Fibroblast of mammary gland (primary cell): ENCODE results near the gene IL10RA.

Experiments used
- DNase-seq: peaks from one replicate; pipeline ENCODE4 v3.0.0-alpha.2; 2010; ENCODE audit warnings: low read depth
- H3K4me3 ChIP-seq: 2 replicates; pipeline ENCODE4 v1.5.1; 2011; ENCODE audit warnings: low read depth, mild to moderate bottlenecking, low read length, moderate library complexity; ENCODE audit not compliant: control insufficient read depth
- CTCF ChIP-seq: conservative IDR thresholded peaks from 2 replicates; pipeline ENCODE4 v1.5.1; 2011; ENCODE audit warnings: low read depth, low read length, inconsistent platforms; ENCODE audit not compliant: control insufficient read depth, insufficient read depth

The IL10RA gene

GRCh38 chr11:118002010-118002540, 15.9 kb downstream of the IL10RA start:
- H3K4me3 ChIP-seq: no peak overlapping the region
- DNase-seq: no peak
- TF ChIP-seq CTCF: no peak

DNA sequence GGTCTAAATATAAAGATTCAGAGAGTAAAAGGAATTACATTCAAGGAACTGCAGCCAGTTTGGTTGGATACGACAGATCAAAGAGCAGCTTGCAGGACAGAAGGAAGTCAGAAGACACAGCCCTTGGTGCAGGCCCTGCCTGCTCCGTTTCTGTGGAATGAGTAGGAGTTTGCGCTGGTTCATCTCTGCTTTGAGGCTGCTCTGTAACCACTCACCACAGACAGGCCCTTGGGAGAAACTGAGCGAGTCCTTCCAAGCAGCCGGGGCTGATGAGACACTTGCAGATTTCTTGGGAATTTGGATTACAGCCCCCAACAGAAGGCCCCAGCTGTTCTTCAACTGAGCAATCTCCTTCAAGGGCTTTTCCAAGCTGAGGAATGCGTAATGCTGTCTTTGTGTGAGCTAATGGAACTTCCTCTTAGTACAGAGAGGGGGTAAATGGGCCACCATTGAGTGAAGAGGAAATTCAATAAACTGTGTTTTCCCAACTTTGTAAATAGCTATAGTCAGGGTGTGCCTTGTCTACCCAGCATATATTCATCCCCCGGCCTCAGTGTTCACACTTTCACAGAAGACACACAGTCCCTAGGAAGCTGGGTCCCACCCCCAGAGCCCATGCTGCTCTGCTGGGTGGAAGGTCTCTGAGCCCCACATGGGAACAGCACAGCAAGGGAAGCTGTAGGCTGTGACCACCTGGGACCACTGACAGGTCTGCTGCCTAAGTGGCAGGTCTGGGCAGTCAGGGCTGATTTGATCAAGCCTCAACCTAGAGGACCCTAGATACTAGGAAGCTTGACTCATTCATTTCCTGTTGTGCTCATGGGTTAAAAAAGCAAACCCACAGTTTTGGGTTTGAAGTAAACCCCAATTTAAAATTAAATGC, 16.6 kb downstream of the IL10RA start:
- no peak for TF ChIP-seq CTCF
- peak; percentile 41 for DNase-seq
- no peak overlapping the region for H3K4me3 ChIP-seq

GRCh38 chr11:118003456-118003855, 17.3 kb downstream of the IL10RA start:
- no peak overlapping the region for H3K4me3 ChIP-seq
- no peak for DNase-seq

GRCh38 chr11:118004543-118005223, 18.5 kb downstream of the IL10RA start:
- DNase-seq: no peak
- no peak for TF ChIP-seq CTCF
- no peak overlapping the region for H3K4me3 ChIP-seq

More at GRCh38 chr11:118003456-118003855, 17.3 kb downstream of the IL10RA start:
- no peak for TF ChIP-seq CTCF

GRCh38 chr11:118005224-118006152, 19.3 kb downstream of the IL10RA start:
- no peak for DNase-seq
- no peak for TF ChIP-seq CTCF
- no peak overlapping the region for H3K4me3 ChIP-seq

GRCh38 chr11:118006153-118006534, 19.9 kb downstream of the IL10RA start:
- H3K4me3 ChIP-seq: no peak overlapping the region
- no peak for TF ChIP-seq CTCF
- DNase-seq: no peak
